RWPE1 (cell line): Measurements from ENCODE around the gene ABCA6.

Source experiments
- CTCF ChIA-PET: fragments of 350-600 bp; sonication (Branson Sonifier 250); formaldehyde crosslinking; extraction: SDS; loops from one replicate; lab custom pipeline; 2021; lab: Yijun Ruan, JAX
- POLR2A ChIA-PET: fragments of 400-600 bp; formaldehyde crosslinking; extraction: SDS; loops from one replicate; lab custom pipeline; 2020; ENCODE audit warnings: antibody characterized with exemption; ENCODE audit not compliant: low non-redundant PET; lab: Yijun Ruan, JAX
- DNase-seq: peaks from one replicate; pipeline ENCODE4 v3.0.0; 2012; ENCODE audit warnings: low spot score
- H3K27ac ChIP-seq: fragments of 450-650 bp; 2 replicates; pipeline ENCODE4 v1.5.1; 2017
- TF ChIP-seq, protein P1 (sequence below): fragments of 450-650 bp; conservative IDR thresholded peaks from 2 replicates; pipeline ENCODE4 v1.5.1; 2017; ENCODE audit warnings: low read depth, mild to moderate bottlenecking

The ABCA6 gene

DNA sequence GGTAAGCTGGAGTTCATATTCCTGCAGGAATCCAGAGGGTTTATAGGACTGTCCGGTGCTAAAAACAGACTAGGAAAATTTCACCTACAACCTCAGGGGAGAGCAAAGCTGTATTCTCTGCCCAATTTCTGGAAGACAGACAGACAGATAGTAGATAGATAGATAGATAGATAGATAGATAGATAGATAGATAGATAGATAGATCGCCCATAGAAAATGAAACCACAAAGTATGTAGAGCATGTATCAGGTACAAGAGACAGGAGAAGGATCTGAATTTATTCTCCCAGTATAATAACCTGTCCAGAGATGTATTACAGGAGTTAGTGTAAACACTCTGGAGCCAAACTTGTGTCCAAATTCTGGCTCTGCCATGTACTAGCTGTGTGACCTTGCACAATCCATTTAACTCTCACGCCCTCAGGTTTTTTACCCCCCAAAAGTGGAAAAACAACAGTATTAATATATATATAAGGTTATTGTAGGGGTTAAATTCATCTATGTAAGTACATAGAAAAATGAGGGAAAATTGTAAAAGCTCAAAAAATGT, 2.1 kb upstream of the ABCA6 start:
- ChIA-PET POLR2A (no interaction called here), CTCF (interaction anchor here (0.7 kb wide), 1 partner anchor 47 kb away, joined by 3 read pairs; no protein-coding TSS in a partner anchor)
- H3K27ac ChIP-seq: no peak overlapping the region
- DNase-seq: no peak
- TF ChIP-seq, protein P1, sequence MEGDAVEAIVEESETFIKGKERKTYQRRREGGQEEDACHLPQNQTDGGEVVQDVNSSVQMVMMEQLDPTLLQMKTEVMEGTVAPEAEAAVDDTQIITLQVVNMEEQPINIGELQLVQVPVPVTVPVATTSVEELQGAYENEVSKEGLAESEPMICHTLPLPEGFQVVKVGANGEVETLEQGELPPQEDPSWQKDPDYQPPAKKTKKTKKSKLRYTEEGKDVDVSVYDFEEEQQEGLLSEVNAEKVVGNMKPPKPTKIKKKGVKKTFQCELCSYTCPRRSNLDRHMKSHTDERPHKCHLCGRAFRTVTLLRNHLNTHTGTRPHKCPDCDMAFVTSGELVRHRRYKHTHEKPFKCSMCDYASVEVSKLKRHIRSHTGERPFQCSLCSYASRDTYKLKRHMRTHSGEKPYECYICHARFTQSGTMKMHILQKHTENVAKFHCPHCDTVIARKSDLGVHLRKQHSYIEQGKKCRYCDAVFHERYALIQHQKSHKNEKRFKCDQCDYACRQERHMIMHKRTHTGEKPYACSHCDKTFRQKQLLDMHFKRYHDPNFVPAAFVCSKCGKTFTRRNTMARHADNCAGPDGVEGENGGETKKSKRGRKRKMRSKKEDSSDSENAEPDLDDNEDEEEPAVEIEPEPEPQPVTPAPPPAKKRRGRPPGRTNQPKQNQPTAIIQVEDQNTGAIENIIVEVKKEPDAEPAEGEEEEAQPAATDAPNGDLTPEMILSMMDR: no peak

GRCh38 chr17:69143151-69143550, 1.5 kb upstream of the ABCA6 start:
- no peak for DNase-seq
- no peak overlapping the region for H3K27ac ChIP-seq
- TF ChIP-seq, protein P1: no peak
- CTCF ChIA-PET: no interaction called here
- POLR2A ChIA-PET: no interaction called here

GRCh38 chr17:69142175-69142802, 594 bp upstream of the ABCA6 start:
- ChIA-PET POLR2A (no interaction called here), CTCF (interaction anchor here (0.7 kb wide), 2 partner anchors 10 to 12 kb away, joined by 3 read pairs; no protein-coding TSS in a partner anchor)
- no peak overlapping the region for H3K27ac ChIP-seq
- no peak for DNase-seq
- TF ChIP-seq, protein P1: no peak

- CTCF ChIA-PET: no interaction called here
These were observed 7.6 kb downstream of the ABCA6 start for GRCh38 chr17:69134112-69134511.

GRCh38 chr17:69130627-69131296, 10.9 kb downstream of the ABCA6 start:
- TF ChIP-seq, protein P1: no peak
- POLR2A ChIA-PET: no interaction called here
- no peak overlapping the region for H3K27ac ChIP-seq
- DNase-seq: no peak
- CTCF ChIA-PET: no interaction called here

More at GRCh38 chr17:69134112-69134511, 7.6 kb downstream of the ABCA6 start:
- POLR2A ChIA-PET: no interaction called here
- TF ChIP-seq, protein P1: no peak
- no peak overlapping the region for H3K27ac ChIP-seq
- no peak for DNase-seq

DNA sequence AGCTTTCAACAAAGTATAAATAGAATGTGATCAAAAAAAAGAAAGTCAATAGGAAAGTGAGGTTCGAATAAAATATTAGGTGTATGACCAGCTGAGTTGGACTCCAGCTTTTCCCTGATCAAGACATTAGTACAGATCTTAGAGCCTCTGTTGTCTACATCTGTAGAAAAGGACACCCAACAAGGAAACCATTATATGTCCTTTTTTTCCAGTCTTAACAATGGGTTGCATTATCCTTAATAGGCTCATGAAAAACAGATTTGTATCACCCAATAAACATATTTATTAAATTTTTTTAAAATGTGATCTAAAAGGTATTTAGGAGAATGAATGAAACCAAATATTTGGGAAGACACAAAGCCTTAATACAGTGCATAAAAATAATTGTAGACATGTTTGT, 18.1 kb downstream of the ABCA6 start:
- POLR2A ChIA-PET: no interaction called here
- TF ChIP-seq, protein P1: no peak
- no peak overlapping the region for H3K27ac ChIP-seq
- CTCF ChIA-PET: no interaction called here
- DNase-seq: no peak
